Stimulated activated CD8-positive, alpha-beta memory T cell treated with anti-CD3 and anti-CD28 coated beads, Interleukin-2, amount 100 ng/mL, for 1 hour (primary cell): Measurements from ENCODE around the gene IL11.

Source experiments
- DNase-seq, 2 donors: peaks; one replicate each; pipeline ENCODE4 v3.0.0-alpha.2; 2020; ENCODE audit warnings: low read depth in 2 of 2

The IL11 gene

DNA sequence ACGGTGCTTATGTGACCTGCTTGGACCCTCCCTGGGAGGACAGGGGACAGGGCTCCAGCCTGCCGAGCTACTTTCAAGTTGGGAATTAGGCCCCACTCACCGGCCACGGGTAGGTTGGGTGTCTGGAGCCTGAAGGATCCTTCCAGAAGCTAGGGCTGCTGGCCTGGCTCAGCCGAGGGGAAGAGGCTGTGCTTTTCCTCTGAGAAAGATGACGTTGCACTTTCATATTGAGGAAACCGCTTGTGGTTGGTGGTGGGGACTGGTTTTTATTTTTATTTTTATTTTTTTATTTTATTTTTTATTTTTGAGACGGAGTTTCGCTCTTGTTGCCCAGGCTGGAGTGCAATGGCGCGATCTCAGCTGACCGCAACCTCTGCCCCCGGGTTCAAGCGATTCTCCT, 45.1 kb downstream of the IL11 start, which contains the start of gene TMEM150B:
Gene TMEM150B, minus strand, starts transcription at position 170 of the 400 bp plus-strand sequence. CDS start 4,305 bp downstream, outside the sequence.
- DNase-seq: no peak

DNA sequence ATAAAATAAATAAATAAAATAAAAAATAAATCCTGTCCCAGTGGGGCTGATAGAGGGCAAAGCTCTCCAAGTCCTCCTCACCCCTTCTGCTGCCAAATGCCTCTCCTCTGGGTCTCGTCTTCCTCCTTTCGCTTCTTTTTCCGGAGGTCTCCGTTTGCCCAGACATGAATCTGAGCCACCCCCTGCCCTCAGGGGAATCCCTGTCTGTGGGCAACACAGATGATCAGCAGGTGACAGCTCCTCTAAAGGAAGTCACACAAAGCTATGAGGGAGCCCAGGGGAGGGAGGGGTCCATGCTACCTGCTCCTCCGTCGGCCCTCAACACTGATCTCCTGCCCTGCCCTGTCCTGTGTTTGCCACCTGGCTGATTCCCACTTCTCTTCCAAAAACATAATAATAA, 45.6 kb downstream of the IL11 start:
- DNase-seq: no peak

DNA sequence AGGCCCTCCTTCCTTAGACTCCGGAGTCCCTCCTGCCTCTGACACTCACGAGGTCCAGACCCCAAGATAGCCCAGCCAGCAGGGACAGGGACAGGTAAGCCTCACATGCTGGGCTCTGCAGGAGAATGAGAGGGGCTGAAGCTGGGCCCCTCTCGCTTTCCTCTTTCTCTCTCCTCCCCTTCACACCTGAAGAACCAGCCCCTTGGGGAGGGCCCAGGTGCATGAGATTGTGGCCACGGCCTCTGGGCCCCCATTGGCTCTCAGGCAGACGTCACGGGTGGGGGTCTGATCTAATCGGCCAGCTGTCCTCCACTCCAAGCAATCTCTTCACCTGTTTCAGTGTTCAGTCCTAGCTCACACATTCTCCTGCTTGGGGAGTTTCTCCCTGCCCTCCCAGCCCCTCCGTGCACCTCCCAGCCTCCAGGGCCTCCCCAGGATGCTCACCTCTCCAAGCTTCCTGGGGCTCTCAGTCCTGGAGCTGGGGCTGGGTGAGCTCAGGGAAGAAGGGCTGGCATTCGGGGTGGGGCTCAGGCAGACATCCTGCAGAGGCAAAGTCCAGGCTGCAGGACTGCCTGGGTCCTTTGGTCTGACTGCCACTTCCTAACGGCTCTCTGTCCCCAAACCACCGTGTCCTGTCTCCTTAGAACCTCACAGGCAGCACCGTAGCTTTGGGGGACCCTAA, 47.9 kb downstream of the IL11 start:
- no peak for DNase-seq

DNA sequence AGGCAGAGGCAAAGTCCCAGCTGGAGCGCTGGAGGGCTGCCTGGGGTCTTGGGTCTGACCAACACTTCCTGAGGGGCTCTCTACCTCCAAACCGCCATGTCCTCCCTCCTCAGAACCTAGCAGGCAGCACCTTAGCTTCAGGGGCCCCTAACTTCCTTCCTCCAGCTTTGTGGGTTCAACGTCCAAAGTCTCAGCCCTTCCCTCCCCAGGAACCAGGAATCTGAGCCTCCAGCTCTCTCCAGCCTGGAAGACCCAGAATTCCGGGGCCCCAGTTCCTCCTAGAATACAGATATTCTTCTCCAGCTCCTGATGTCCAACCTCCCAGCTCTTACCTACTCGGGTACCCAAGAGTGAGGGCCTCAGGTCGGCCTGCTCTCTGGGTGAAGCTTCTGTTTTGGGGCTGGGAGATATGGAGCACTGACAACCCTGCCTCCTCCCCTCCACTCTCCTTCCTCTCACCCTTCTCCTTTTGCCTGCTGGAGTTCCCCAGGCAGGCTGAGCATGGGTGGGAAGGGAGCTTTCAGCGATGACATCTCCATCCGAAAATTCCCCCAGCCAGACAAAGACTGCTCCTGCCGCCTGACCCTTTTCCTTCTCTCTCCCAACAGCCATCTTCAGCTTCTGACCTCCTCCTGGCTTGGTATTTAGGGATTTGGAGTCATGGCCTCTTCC, 48.7 kb downstream of the IL11 start:
- DNase-seq: no peak

DNA sequence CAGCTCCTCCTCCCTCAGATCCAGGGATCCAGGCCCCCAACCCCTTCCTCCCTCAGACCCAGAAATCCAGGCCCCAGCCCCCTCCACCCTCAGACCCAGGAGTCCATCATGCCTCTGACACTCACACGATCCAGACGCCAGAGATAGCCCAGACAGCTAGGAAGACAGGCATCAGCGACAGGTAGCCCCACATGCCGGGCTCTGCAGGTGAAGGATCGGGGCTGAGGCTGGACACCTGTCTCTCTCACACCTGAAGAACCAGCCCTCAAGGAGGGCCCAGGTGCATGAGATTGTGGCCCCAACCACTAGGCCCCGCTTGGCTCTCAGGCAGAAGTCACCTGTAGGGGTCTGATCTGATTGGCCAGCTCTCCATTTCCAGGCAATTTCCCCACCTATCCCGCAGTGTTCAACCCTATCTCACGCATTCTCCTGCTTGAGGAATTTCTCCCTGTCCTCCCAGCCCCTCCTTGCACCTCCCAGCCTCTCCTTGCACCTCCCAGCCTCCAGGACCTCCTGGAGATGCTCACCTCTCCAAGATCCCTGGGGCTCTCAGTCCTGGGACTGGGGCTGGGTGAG, 49.3 kb downstream of the IL11 start:
- DNase-seq: no peak

DNA sequence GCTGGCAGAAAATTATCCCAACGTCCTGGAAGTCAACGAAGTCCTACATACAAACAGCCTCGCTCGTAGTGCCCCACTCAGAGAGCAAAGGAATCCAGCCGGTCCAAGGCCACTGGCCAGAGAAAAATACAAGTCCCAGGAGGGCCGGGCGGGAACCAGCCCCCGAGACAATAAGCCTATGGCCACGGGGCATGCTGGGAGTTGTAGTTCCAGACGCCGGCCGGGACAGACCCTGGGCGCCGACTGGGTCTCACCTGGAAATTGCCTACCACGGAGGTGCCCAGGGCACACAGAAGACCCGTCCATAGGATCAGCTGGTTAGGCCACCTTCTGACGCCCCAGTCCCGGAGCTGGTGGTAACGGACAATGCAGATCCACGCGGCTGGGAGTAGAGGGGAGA, 50.5 kb downstream of the IL11 start:
- no peak for DNase-seq

DNA sequence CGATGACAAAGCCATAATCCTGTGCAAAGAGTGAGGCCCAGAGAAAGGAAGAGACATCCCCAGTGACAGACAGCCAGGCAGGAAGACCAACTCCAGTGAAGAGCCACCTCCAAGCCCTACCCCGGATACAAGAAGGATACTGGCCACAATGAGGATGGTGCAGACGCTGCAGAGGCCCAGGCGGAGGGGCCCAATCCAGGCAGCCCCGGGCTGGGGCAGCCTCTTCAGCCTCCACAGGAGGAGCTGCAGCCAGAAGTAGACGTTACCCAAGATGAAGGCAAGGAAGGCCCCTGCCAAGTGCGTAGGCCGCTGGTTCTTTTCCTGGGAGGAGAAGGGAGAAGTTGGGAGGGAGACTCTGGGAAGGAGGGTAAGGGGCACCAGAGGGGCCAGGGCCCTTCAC, 53.6 kb downstream of the IL11 start:
- no peak for DNase-seq

DNA sequence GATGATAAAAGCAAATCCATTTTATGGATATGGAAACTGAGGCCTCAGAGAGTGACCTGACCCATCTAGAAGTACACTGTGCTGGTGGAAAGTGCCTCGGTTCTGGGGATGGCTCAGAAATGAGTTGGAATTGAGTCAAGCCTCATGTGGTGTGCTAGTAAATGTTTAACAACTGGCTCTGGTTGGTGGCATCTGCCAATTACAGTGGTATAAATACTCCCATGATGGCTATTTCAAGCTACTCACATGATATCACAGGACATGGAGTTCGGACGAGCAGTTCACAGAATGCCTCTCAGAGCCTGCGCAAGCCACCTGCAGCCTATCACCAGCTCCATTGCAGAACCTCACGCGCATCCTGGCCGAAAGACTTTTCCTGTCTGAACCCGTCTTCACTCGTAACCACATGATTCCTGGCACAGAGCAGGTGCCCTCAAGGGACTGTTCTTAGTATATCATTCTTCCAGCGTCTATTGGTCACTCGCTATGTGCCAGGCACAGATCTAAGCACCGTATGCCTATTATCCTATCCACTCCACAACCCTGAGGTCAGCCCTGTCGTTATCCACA, 54.2 kb downstream of the IL11 start:
- no peak for DNase-seq

DNA sequence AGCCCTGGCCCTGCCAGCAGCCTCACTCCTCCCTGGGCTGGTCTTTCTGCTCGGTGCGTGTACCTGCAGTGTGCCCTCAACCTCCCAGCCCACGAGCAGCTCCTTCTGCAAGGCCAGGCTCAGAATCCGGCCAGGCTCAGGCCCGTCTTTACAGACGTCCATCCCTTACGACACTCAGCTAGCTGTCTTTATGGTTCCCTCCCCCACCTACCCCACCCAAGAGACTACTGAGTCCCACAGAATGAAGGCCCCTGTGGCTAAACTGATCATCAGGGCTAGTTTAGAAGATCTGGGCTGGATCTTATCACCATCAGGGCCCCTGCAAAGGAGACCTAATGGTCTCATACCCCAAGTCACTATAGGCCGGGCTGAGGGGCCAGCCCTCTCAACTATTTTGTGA, 55.9 kb downstream of the IL11 start:
- DNase-seq: no peak
